Central memory CD8-positive, alpha-beta T cell (primary cell): ENCODE data around the gene SANBR.

Source experiments
- ATAC-seq: fragments of 150-1000 bp; cut with Tn5 transposase; replicated peaks from 2 replicates; pipeline ENCODE4 v1.10.0; 2022; ENCODE audit warnings: mild to moderate bottlenecking, moderate FRiP score, moderate number of reproducible peaks; ENCODE audit not compliant: poor library complexity, severe bottlenecking; ENCODE audit errors: extremely low read depth
- DNase-seq, 2 donors: peaks; one replicate each; pipeline ENCODE4 v3.0.0; 2021; ENCODE audit warnings: low spot score in 2 of 2
- H3K27ac Mint-ChIP-seq: one replicate; pipeline ENCODE4 v1.8.0; 2022; ENCODE audit warnings: low read depth, mild to moderate bottlenecking, moderate library complexity, mixed read lengths
- H3K27me3 Mint-ChIP-seq: one replicate; pipeline ENCODE4 v1.8.0; 2022; ENCODE audit warnings: mixed read lengths
- H3K36me3 Mint-ChIP-seq: one replicate; pipeline ENCODE4 v1.8.0; 2022; ENCODE audit warnings: mild to moderate bottlenecking, moderate library complexity, mixed read lengths; ENCODE audit not compliant: insufficient read depth
- H3K4me1 Mint-ChIP-seq: one replicate; pipeline ENCODE4 v1.8.0; 2022; ENCODE audit warnings: mixed read lengths
- H3K4me3 Mint-ChIP-seq: one replicate; pipeline ENCODE4 v1.8.0; 2022; ENCODE audit warnings: mild to moderate bottlenecking, moderate library complexity, mixed read lengths
- H3K9me3 Mint-ChIP-seq: one replicate; pipeline ENCODE4 v1.8.0; 2022; ENCODE audit warnings: mixed read lengths

Gene SANBR

GRCh38 chr2:61042807-61043206, 22.9 kb upstream of the SANBR start:
- Mint-ChIP-seq H3K27ac (no peak overlapping the region), H3K4me3 (no peak overlapping the region), H3K4me1 (peaks cover 21% of the 10 kb centered on the region), H3K9me3 (no peaks in the 10 kb centered on the region), H3K27me3 (no peaks in the 10 kb centered on the region), H3K36me3 (peaks cover 18% of the 10 kb centered on the region)
- no peak for ATAC-seq
- no peak for DNase-seq

- peak overlapping the region; percentile 64 for H3K27ac Mint-ChIP-seq
- no peak overlapping the region for H3K4me3 Mint-ChIP-seq
- ATAC-seq (no peak), DNase-seq (no peak)
- H3K36me3 Mint-ChIP-seq = peaks cover 29% of the 10 kb centered on the region
- H3K27me3 Mint-ChIP-seq = no peaks in the 10 kb centered on the region
- H3K4me1 Mint-ChIP-seq = peaks cover 21% of the 10 kb centered on the region
- H3K9me3 Mint-ChIP-seq = no peaks in the 10 kb centered on the region
Observed at GRCh38 chr2:61044636-61045035, 21.0 kb upstream of the SANBR start.

DNA sequence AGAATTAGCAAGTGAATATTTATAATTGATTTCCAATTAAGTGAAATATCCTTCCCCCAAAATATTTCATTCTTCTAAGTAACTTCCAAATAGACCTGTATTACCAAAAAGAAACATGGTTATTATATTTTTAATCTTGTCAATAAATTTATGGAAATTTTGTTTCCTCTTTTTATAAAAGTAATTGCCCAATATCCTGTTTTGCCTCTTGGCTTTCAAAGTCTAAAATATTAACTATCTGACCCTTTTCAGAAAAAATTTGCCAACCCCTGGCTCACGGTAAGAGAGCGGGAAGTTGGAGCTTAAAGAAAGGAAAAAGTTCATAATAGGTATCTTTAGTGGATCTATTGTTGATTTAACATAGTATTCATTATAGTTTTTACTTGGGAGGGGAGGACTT, 20.4 kb upstream of the SANBR start:
- Mint-ChIP-seq H3K27me3 (no peaks in the 10 kb centered on the region), H3K36me3 (peaks cover 33% of the 10 kb centered on the region), H3K4me1 (peaks cover 18% of the 10 kb centered on the region), H3K4me3 (no peak overlapping the region), H3K27ac (no peak overlapping the region), H3K9me3 (no peaks in the 10 kb centered on the region)
- DNase-seq = no peak
- no peak for ATAC-seq

DNA sequence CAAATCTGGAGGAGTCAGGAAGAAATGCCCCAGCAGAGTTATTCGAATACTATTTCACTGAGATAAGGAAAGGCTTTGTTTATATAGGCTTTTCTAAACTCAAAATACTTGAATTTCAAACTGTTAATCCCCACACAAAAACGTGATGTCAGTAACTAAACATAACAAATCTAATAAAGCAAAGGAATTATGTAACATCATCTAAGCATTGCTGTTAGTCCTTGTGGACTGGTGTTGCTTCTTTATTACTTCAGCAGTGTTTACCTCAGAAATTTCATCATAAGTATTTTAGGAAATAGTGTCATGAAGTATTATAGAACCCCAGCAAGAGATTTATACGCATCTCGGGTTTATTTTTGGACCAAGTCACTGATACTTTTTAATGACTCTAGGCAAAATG, 19.7 kb upstream of the SANBR start:
- ATAC-seq (no peak), DNase-seq (no peak)
- Mint-ChIP-seq H3K36me3 (peaks cover 35% of the 10 kb centered on the region), H3K4me1 (peaks cover 15% of the 10 kb centered on the region), H3K27me3 (no peaks in the 10 kb centered on the region), H3K4me3 (no peak overlapping the region), H3K9me3 (no peaks in the 10 kb centered on the region), H3K27ac (no peak overlapping the region)

GRCh38 chr2:61055557-61055956, 10.1 kb upstream of the SANBR start:
- DNase-seq (no peak), ATAC-seq (no peak)
- Mint-ChIP-seq H3K4me3 (no peak overlapping the region), H3K36me3 (peaks cover 17% of the 10 kb centered on the region), H3K27me3 (no peaks in the 10 kb centered on the region), H3K27ac (peak overlapping the region; percentile 38), H3K4me1 (no peaks in the 10 kb centered on the region), H3K9me3 (no peaks in the 10 kb centered on the region)

GRCh38 chr2:61057562-61057961, 8.1 kb upstream of the SANBR start:
- peaks cover 11% of the 10 kb centered on the region for H3K36me3 Mint-ChIP-seq
- H3K4me1 Mint-ChIP-seq = no peaks in the 10 kb centered on the region

GRCh38 chr2:61059382-61059781, 6.3 kb upstream of the SANBR start:
- ATAC-seq = no peak
- no peak for DNase-seq
- Mint-ChIP-seq H3K36me3 (peaks cover 11% of the 10 kb centered on the region), H3K27ac (no peak overlapping the region), H3K27me3 (no peaks in the 10 kb centered on the region), H3K9me3 (no peaks in the 10 kb centered on the region), H3K4me3 (no peak overlapping the region), H3K4me1 (no peaks in the 10 kb centered on the region)

More at GRCh38 chr2:61057562-61057961, 8.1 kb upstream of the SANBR start:
- H3K9me3 Mint-ChIP-seq = no peaks in the 10 kb centered on the region
- no peak overlapping the region for H3K27ac Mint-ChIP-seq
- DNase-seq (no peak), ATAC-seq (no peak)
- no peak overlapping the region for H3K4me3 Mint-ChIP-seq
- H3K27me3 Mint-ChIP-seq = no peaks in the 10 kb centered on the region

DNA sequence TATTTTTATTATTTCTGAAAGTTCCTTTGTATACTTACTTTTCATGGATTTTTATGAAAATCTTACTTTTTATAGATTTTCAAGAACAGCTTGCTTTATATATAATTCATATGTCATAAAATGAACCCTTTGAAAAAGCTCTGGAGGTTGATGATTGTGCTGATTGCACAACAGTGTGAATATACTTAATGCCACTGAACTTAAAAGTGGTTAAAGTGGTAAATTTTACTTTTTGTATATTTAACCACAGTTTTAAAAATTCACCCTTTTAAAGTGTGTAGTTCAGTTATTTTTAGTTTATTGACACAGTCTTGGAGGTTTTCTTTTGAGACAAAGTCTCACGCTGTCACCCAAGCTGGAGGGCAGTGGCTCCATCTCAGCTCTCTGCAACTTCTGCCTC, 8.4 kb downstream of the SANBR start:
- Mint-ChIP-seq H3K9me3 (no peaks in the 10 kb centered on the region), H3K27ac (no peak overlapping the region)
- no peak for ATAC-seq

GRCh38 chr2:61085883-61086282, 20.2 kb downstream of the SANBR start:
- no peaks in the 10 kb centered on the region for H3K9me3 Mint-ChIP-seq
- no peak overlapping the region for H3K27ac Mint-ChIP-seq
- peaks cover 2% of the 10 kb centered on the region for H3K36me3 Mint-ChIP-seq
- H3K4me1 Mint-ChIP-seq = no peaks in the 10 kb centered on the region
- ATAC-seq (no peak), DNase-seq (no peak)
- H3K4me3 Mint-ChIP-seq = no peak overlapping the region
- H3K27me3 Mint-ChIP-seq = no peaks in the 10 kb centered on the region

More for the DNA sequence above, 8.4 kb downstream of the SANBR start:
- H3K4me3 Mint-ChIP-seq = no peak overlapping the region
- no peaks in the 10 kb centered on the region for H3K27me3 Mint-ChIP-seq
- no peak for DNase-seq
- H3K4me1 Mint-ChIP-seq = no peaks in the 10 kb centered on the region
- peaks cover 9% of the 10 kb centered on the region for H3K36me3 Mint-ChIP-seq

DNA sequence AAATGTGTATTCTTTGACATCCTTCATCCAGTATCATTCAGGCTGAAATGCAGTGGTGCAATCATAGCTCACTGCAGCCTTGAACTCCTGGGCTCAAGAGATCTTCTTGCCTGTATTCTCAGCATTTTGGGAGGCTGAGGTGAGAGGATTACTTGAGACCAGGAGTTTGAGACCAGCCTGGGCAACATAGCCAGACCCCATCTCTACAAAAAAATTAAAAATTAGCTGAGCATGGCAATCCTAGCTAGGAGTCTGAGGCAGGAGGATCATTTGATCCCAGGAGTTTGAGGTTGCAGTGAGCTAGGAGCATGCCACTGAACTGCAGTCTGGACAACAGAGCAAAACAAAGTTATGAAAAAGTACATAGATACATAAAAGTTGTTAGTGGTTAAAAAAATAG, 24.1 kb downstream of the SANBR start:
- Mint-ChIP-seq H3K4me1 (no peaks in the 10 kb centered on the region), H3K27ac (no peak overlapping the region), H3K9me3 (no peaks in the 10 kb centered on the region), H3K27me3 (no peaks in the 10 kb centered on the region), H3K4me3 (no peak overlapping the region), H3K36me3 (no peaks in the 10 kb centered on the region)
- no peak for DNase-seq
- no peak for ATAC-seq

GRCh38 chr2:61090386-61090921, 24.8 kb downstream of the SANBR start:
- Mint-ChIP-seq H3K27me3 (no peaks in the 10 kb centered on the region), H3K4me3 (no peak overlapping the region), H3K36me3 (no peaks in the 10 kb centered on the region), H3K27ac (no peak overlapping the region), H3K9me3 (no peaks in the 10 kb centered on the region), H3K4me1 (no peaks in the 10 kb centered on the region)
- DNase-seq (no peak), ATAC-seq (no peak)

- Mint-ChIP-seq H3K27me3 (no peaks in the 10 kb centered on the region), H3K4me3 (no peak overlapping the region), H3K4me1 (peaks cover 7% of the 10 kb centered on the region), H3K27ac (no peak overlapping the region), H3K9me3 (no peaks in the 10 kb centered on the region), H3K36me3 (no peaks in the 10 kb centered on the region)
- no peak for ATAC-seq
- no peak for DNase-seq
Observed at GRCh38 chr2:61091485-61091884, 25.8 kb downstream of the SANBR start.

DNA sequence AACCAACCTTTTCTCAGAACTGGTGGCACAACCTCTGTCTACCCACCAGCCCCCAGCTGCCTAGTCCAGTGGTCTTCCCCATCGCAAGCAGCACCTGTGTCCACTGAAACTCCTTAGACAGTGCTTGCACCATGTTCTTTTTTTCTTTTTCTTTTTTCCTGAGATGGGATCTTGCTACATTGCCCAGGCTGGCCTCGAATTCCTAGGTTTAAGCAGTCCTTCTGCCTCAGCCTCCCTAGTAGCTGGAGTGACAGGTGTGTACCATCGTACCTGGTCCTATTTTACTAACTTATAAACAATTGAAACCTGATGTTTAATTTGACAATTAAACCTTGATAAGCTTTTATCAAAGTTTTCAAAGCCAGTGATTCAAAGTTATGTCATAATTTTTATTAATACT, 30.8 kb downstream of the SANBR start:
- no peak overlapping the region for H3K4me3 Mint-ChIP-seq
- no peaks in the 10 kb centered on the region for H3K27me3 Mint-ChIP-seq
- H3K9me3 Mint-ChIP-seq = no peaks in the 10 kb centered on the region
- no peaks in the 10 kb centered on the region for H3K36me3 Mint-ChIP-seq
- ATAC-seq = no peak
- DNase-seq = no peak
- no peak overlapping the region for H3K27ac Mint-ChIP-seq
- H3K4me1 Mint-ChIP-seq = peaks cover 7% of the 10 kb centered on the region

DNA sequence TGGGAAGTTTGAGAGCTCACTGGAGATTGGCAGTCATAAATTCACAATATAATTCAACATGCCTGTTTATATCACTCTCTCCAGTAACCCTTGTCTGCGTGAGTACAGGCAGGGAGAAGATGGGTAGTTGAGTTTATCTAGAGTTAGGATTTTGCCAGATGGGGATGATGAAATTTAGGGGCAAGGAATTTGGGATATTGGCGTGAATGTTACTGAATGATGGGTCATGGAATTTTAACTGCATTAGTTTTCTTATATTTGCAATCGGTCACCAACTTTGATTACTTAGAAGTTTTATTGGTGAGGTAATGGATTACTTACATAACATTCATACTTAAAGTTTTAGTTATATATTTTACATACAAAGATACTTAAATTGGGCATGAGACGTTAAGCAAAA, 35.1 kb downstream of the SANBR start:
- Mint-ChIP-seq H3K9me3 (no peaks in the 10 kb centered on the region), H3K27ac (no peak overlapping the region), H3K4me3 (no peak overlapping the region), H3K36me3 (no peaks in the 10 kb centered on the region), H3K4me1 (peaks cover 5% of the 10 kb centered on the region), H3K27me3 (no peaks in the 10 kb centered on the region)
- ATAC-seq (no peak), DNase-seq (no peak)
